SK-N-SH (cell line): Measurements from ENCODE around the gene UMODL1. TPM values are rescaled to one million over a fixed set of nuclear protein-coding genes. Genes with fewer than 3 reads are reported as not detected.

Source experiments
- CTCF ChIA-PET: fragments of 300-600, 350-600 bp; formaldehyde crosslinking; extraction: SDS; loops from one replicate; lab custom pipeline; 2021; lab: Yijun Ruan, JAX
- POLR2A ChIA-PET: fragments of 350-600 bp; sonication (Branson Sonifier 250); formaldehyde crosslinking; extraction: SDS; loops from one replicate; lab custom pipeline; 2020; ENCODE audit warnings: antibody characterized with exemption, inconsistent platforms; lab: Yijun Ruan, JAX
- DNase-seq: peaks from one replicate; pipeline ENCODE4 v3.0.0; 2012
- H2AFZ ChIP-seq: fragments of 200-600 bp; sonication (generic); 2 replicates; pipeline ENCODE4 v1.8.1; 2016; ENCODE audit warnings: antibody characterized with exemption, mild to moderate bottlenecking, low read depth
- H3F3A ChIP-seq: fragments of 200-600 bp; sonication (generic); replicated peaks from 2 replicates; pipeline ENCODE3; 2016; ENCODE audit warnings: antibody characterized with exemption, mild to moderate bottlenecking; ENCODE audit not compliant: insufficient read depth
- H3K27ac ChIP-seq, 2 experiments: fragments of 200-500 bp in 1 of 2; fragments of 200-600 bp in 1 of 2; sonication (Bioruptor generic) in 1 of 2; sonication (generic), shearing (Covaris generic) in 1 of 2; 2 replicates each; pipeline versions ENCODE4 v1.5.1 to v1.6.1; 2014 to 2016; ENCODE audit warnings: low read depth in 2 of 2, inconsistent platforms in 1 of 2, low read length in 1 of 2, mild to moderate bottlenecking in 1 of 2, mixed read lengths in 1 of 2
- H3K27me3 ChIP-seq: fragments of 200-600 bp; sonication (generic), shearing (Covaris generic); 2 replicates; pipeline ENCODE4 v1.6.1; 2016; ENCODE audit warnings: mixed run types; ENCODE audit not compliant: insufficient read depth
- H3K36me3 ChIP-seq, 2 experiments: fragments of 200-500 bp in 1 of 2; fragments of 200-600 bp in 1 of 2; sonication (Bioruptor generic) in 1 of 2; sonication (generic) in 1 of 2; replicated peaks in 1 of 2; 2 replicates each; pipeline versions ENCODE3 to v1.5.1; 2014 to 2016; ENCODE audit warnings: low read length in 1 of 2, mild to moderate bottlenecking in 1 of 2; ENCODE audit not compliant: insufficient read depth in 2 of 2, control insufficient read depth in 1 of 2
- H3K4me1 ChIP-seq, 2 experiments: fragments of 200-500 bp in 1 of 2; fragments of 200-600 bp in 1 of 2; sonication (Bioruptor generic) in 1 of 2; sonication (generic), shearing (Covaris generic) in 1 of 2; 2 replicates each; pipeline versions ENCODE4 v1.5.1 to v1.6.1; 2014 to 2016; ENCODE audit warnings: low read depth in 1 of 2, low read length in 1 of 2, mixed run types in 1 of 2; ENCODE audit not compliant: insufficient read depth in 2 of 2, control insufficient read depth in 1 of 2
- H3K4me2 ChIP-seq: fragments of 200-600 bp; sonication (generic), shearing (Covaris generic); 2 replicates; pipeline ENCODE4 v1.6.1; 2017; ENCODE audit warnings: mixed run types
- H3K4me3 ChIP-seq, 2 experiments: fragments of 200-500 bp in 1 of 2; fragments of 200-600 bp in 1 of 2; sonication (Bioruptor generic) in 1 of 2; sonication (generic), shearing (Covaris generic) in 1 of 2; 2 replicates each; pipeline versions ENCODE4 v1.5.1 to v1.8.1; 2014 to 2016; ENCODE audit warnings: low read depth in 2 of 2, inconsistent platforms in 1 of 2, low read length in 1 of 2, mild to moderate bottlenecking in 1 of 2, mixed read lengths in 1 of 2, moderate library complexity in 1 of 2
- H3K79me2 ChIP-seq: fragments of 200-600 bp; sonication (generic); 2 replicates; pipeline ENCODE4 v1.8.1; 2017; ENCODE audit warnings: mild to moderate bottlenecking; ENCODE audit not compliant: insufficient read depth
- H3K9ac ChIP-seq: fragments of 200-600 bp; sonication (generic); 2 replicates; pipeline ENCODE4 v1.6.1; 2017; ENCODE audit warnings: mixed run types
- H3K9me2 ChIP-seq: fragments of 200-600 bp; sonication (generic); 2 replicates; pipeline ENCODE4 v1.6.1; 2017; ENCODE audit warnings: mixed run types
- H3K9me3 ChIP-seq: fragments of 200-600 bp; sonication (generic); 2 replicates; pipeline ENCODE4 v1.6.1; 2017; ENCODE audit warnings: mixed run types, mild to moderate bottlenecking, moderate library complexity
- H4K20me1 ChIP-seq: fragments of 200-600 bp; sonication (generic); 2 replicates; pipeline ENCODE4 v1.6.1; 2017; ENCODE audit warnings: mild to moderate bottlenecking, mixed run types; ENCODE audit not compliant: insufficient read depth
- FOXJ3 ChIP-seq: sonication (generic); formaldehyde crosslinking; IDR thresholded peaks from 2 replicates; pipeline ENCODE4 v1.5.1; 2020; ENCODE audit warnings: mild to moderate bottlenecking, missing genetic modification reagents
- FOXM1 ChIP-seq: IDR thresholded peaks from 2 replicates; pipeline ENCODE4 v1.4.0; 2012; ENCODE audit warnings: low read depth, mild to moderate bottlenecking
- JUND ChIP-seq: IDR thresholded peaks from 2 replicates; pipeline ENCODE4 v1.4.0; 2012
- MAX ChIP-seq: IDR thresholded peaks from 2 replicates; pipeline ENCODE4 v1.4.0; 2012; ENCODE audit warnings: low read depth
- SIN3A ChIP-seq: IDR thresholded peaks from 2 replicates; pipeline ENCODE4 v1.6.1; 2012; ENCODE audit warnings: low read depth, mild to moderate bottlenecking, low read length, moderate library complexity, borderline replicate concordance
- TCF12 ChIP-seq: IDR thresholded peaks from 2 replicates; pipeline ENCODE4 v1.4.0; 2012
- USF1 ChIP-seq: IDR thresholded peaks from 2 replicates; pipeline ENCODE4 v1.4.0; 2012; ENCODE audit warnings: low read depth, borderline replicate concordance
- USF2 ChIP-seq: fragments of 150-350 bp; IDR thresholded peaks from 2 replicates; pipeline ENCODE4 v1.6.1; 2017; ENCODE audit warnings: antibody characterized with exemption, low read length, low read depth, borderline replicate concordance
- YY1 ChIP-seq: IDR thresholded peaks from 2 replicates; pipeline ENCODE4 v1.4.0; 2012; ENCODE audit warnings: low read depth, mild to moderate bottlenecking
- ZBTB33 ChIP-seq: IDR thresholded peaks from 2 replicates; pipeline ENCODE4 v1.4.0; 2012; ENCODE audit warnings: low read depth, borderline replicate concordance
- WGBS: methylation state at CpG from one replicate; pipeline ENCODE4 v1.1.6; 2017; ENCODE audit warnings: low lambda C conversion rate; 5-methylcytosine and 5-hydroxymethylcytosine counted together
- polyA plus RNA-seq, 3 experiments: library from polyadenylated mRNA; depleted of rRNA; stranded (reverse); fragments of >200 nt; gene quantifications; 2 replicates each; pipeline ENCODE4 v1.2.3, GENCODE V29; 2012

The UMODL1 gene
- polyA plus RNA-seq, 1 of the 3 experiments (the other 2 are of a cell fraction), result not detected

- Histone ChIP-seq H3K4me3 (no peak overlapping the region), H3K4me1 (no peaks in the 10 kb centered on the region), H3F3A (no peaks in the 10 kb centered on the region), H4K20me1 (no peaks in the 10 kb centered on the region), H3K27me3 (no peaks in the 10 kb centered on the region; the same call in 1 of the 2 replicates), H2AFZ (no peak overlapping the region), H3K9me3 (no peaks in the 10 kb centered on the region), H3K79me2 (no peaks in the 10 kb centered on the region), H3K9me2 (no peaks in the 10 kb centered on the region), H3K36me3 (no peaks in the 10 kb centered on the region), H3K9ac (no peak overlapping the region), H3K4me2 (no peak overlapping the region), H3K27ac (no peak overlapping the region)
- no peak for DNase-seq
- ChIA-PET CTCF (interaction anchor here (1.0 to 2.6 kb wide), 4 partner anchors 10 to 319 kb away, joined by 3 to 13 read pairs (median 4); no protein-coding TSS in a partner anchor), POLR2A (no interaction called here)
- TF ChIP-seq SIN3A (no peak), FOXM1 (no peak), FOXJ3 (CRISPR knock-in tag) (no peak), USF2 (no peak), JUND (no peak), YY1 (no peak), TCF12 (no peak), USF1 (no peak)
- 58% methylated on average over 13 of the region's 14 CpGs for WGBS
These were observed 64.4 kb downstream of the UMODL1 start for GRCh38 chr21:42135386-42136052.

- H4K20me1 ChIP-seq, result no peaks in the 10 kb centered on the region
- H3K4me2 ChIP-seq, result no peak overlapping the region
- H3K9me3 ChIP-seq, result no peaks in the 10 kb centered on the region
- ChIA-PET CTCF (interaction anchor here (2.6 kb wide), 1 partner anchor 8 kb away, joined by 13 read pairs; no protein-coding TSS in a partner anchor), POLR2A (no interaction called here)
- no peak for DNase-seq
- H3K27ac ChIP-seq, result no peak overlapping the region
- H3K27me3 ChIP-seq, result no peaks in the 10 kb centered on the region; the same call in 1 of the 2 replicates
- WGBS, result 64% methylated on average over 22 of the region's 22 CpGs
- no peak for TF ChIP-seq ZBTB33
- no peak for TF ChIP-seq SIN3A
- TF ChIP-seq MAX, result no peak
- H3K79me2 ChIP-seq, result no peaks in the 10 kb centered on the region
- no peak overlapping the region for H3K4me3 ChIP-seq
- no peak overlapping the region for H2AFZ ChIP-seq
- no peaks in the 10 kb centered on the region for H3K4me1 ChIP-seq
- no peak overlapping the region for H3K9ac ChIP-seq
- no peaks in the 10 kb centered on the region for H3K9me2 ChIP-seq
- no peaks in the 10 kb centered on the region for H3F3A ChIP-seq
- H3K36me3 ChIP-seq, result no peaks in the 10 kb centered on the region
These were observed 66.2 kb downstream of the UMODL1 start for GRCh38 chr21:42137191-42137904.
